Thymus (tissue), 11 donors: ENCODE results near the gene CD83. TPM values are rescaled to one million over a fixed set of nuclear protein-coding genes. Genes with fewer than 3 reads are reported as not detected.

Source experiments
- DNase-seq, 9 donors: peaks; one replicate each; pipeline ENCODE4 v3.0.0-alpha.2; 2013; ENCODE audit warnings: low spot score in 9 of 9, low read depth in 6 of 9, missing footprints in 1 of 9
- H3K27ac ChIP-seq, 2 donors: one replicate each; pipeline ENCODE4 v1.5.1; 2013; ENCODE audit warnings: control low read depth in 1 of 2, low read depth in 1 of 2, low read length in 1 of 2, mild to moderate bottlenecking in 1 of 2, moderate library complexity in 1 of 2
- H3K27me3 ChIP-seq, 2 donors: one replicate each; pipeline ENCODE4 v1.5.1; 2013; ENCODE audit warnings: low read length in 1 of 2; ENCODE audit not compliant: control insufficient read depth in 2 of 2, insufficient read depth in 1 of 2
- H3K36me3 ChIP-seq, 2 donors: one replicate each; pipeline ENCODE4 v1.5.1; 2013; ENCODE audit warnings: low read length in 1 of 2, mild to moderate bottlenecking in 1 of 2, moderate library complexity in 1 of 2; ENCODE audit not compliant: control insufficient read depth in 2 of 2, insufficient read depth in 2 of 2
- H3K4me1 ChIP-seq, 2 donors: one replicate each; pipeline ENCODE4 v1.5.1; 2013; ENCODE audit warnings: low read length in 2 of 2; ENCODE audit not compliant: control insufficient read depth in 2 of 2, insufficient read depth in 2 of 2
- H3K4me3 ChIP-seq, 2 donors: one replicate each; pipeline ENCODE4 v1.5.1; 2013; ENCODE audit warnings: low read length in 2 of 2, control low read depth in 1 of 2, mild to moderate bottlenecking in 1 of 2
- H3K9me3 ChIP-seq, 2 donors: one replicate each; pipeline ENCODE4 v1.5.1; 2013; ENCODE audit warnings: low read length in 1 of 2, mild to moderate bottlenecking in 1 of 2; ENCODE audit not compliant: control insufficient read depth in 2 of 2, insufficient read depth in 1 of 2
- WGBS: extraction: QIAGEN DNeasy Blood & Tissue Kit; methylation state at CpG from one replicate; pipeline ENCODE4 v1.1.7; 2013; 5-methylcytosine and 5-hydroxymethylcytosine counted together
- polyA plus RNA-seq: library from polyadenylated mRNA; stranded (reverse); fragments of 200-250 nt; gene quantifications from one replicate; pipeline ENCODE4 v1.2.3, GENCODE V29; 2013
- total RNA-seq: library from RNA; stranded (reverse); fragments of 120-200 nt; gene quantifications from one replicate; pipeline ENCODE4 v1.2.4, GENCODE V29; 2013
- donor health status: healthy.

The CD83 gene
- total and polyA plus RNA-seq, 2 donors: 21.6 to 50.9 TPM

- Histone ChIP-seq H3K4me3 (no peak overlapping the region), H3K27ac (no peak overlapping the region), H3K4me1 (peaks cover 12 to 23% of the 10 kb centered on the region in 2 donors), H3K9me3 (no peaks in the 10 kb centered on the region), H3K36me3 (peaks cover 0 to 3% of the 10 kb centered on the region in 2 donors), H3K27me3 (no peaks in the 10 kb centered on the region)
- no peak for DNase-seq
- 94% methylated on average over 5 of the region's 5 CpGs for WGBS
These were observed 8.6 kb downstream of the CD83 start for GRCh38 chr6:14126191-14126590.

- Histone ChIP-seq H3K27ac (no peak overlapping the region), H3K36me3 (peaks cover 2 to 3% of the 10 kb centered on the region in 2 donors), H3K27me3 (no peaks in the 10 kb centered on the region), H3K9me3 (no peaks in the 10 kb centered on the region), H3K4me3 (no peak overlapping the region), H3K4me1 (peaks cover 12 to 23% of the 10 kb centered on the region in 2 donors)
- 84% methylated on average over 3 of the region's 3 CpGs for WGBS
- DNase-seq: no peak
These were observed 10.0 kb downstream of the CD83 start for GRCh38 chr6:14127611-14128010.

GRCh38 chr6:14128012-14128411 is 10.4 kb downstream of the CD83 start:
- no peaks in the 10 kb centered on the region for H3K27me3 ChIP-seq
- DNase-seq: peak in 1 of 9 donors; percentile 39
- 21% methylated on average over 4 of the region's 4 CpGs for WGBS
- no peak overlapping the region for H3K27ac ChIP-seq
- H3K4me3 ChIP-seq: no peak overlapping the region
- peaks cover 12 to 23% of the 10 kb centered on the region in 2 donors for H3K4me1 ChIP-seq
- H3K36me3 ChIP-seq: peaks cover 3 to 6% of the 10 kb centered on the region in 2 donors
- H3K9me3 ChIP-seq: no peaks in the 10 kb centered on the region

- peaks cover 12 to 23% of the 10 kb centered on the region in 2 donors for H3K4me1 ChIP-seq
- WGBS: 95% methylated on average over 4 of the region's 4 CpGs
- H3K27ac ChIP-seq: no peak overlapping the region
These were observed 11.2 kb downstream of the CD83 start for GRCh38 chr6:14128746-14129145.

GRCh38 chr6:14129575-14129974 is 12.0 kb downstream of the CD83 start:
- 22% methylated on average over 7 of the region's 7 CpGs for WGBS
- DNase-seq: peak in 8 of 9 donors; percentile 50 to 85 (median 64)

More at GRCh38 chr6:14128746-14129145, 11.2 kb downstream of the CD83 start:
- H3K4me3 ChIP-seq: no peak overlapping the region
- H3K9me3 ChIP-seq: no peaks in the 10 kb centered on the region
- H3K27me3 ChIP-seq: no peaks in the 10 kb centered on the region
- peaks cover 3 to 8% of the 10 kb centered on the region in 2 donors for H3K36me3 ChIP-seq
- no peak for DNase-seq

GRCh38 chr6:14130435-14131075 is 13.0 kb downstream of the CD83 start:
- Histone ChIP-seq H3K9me3 (no peaks in the 10 kb centered on the region), H3K4me3 (no peak overlapping the region), H3K36me3 (peaks cover 0 to 26% of the 10 kb centered on the region in 2 donors), H3K27ac (no peak overlapping the region), H3K4me1 (peaks cover 9 to 23% of the 10 kb centered on the region in 2 donors), H3K27me3 (no peaks in the 10 kb centered on the region)
- DNase-seq: no peak
- 97% methylated on average over 15 of the region's 15 CpGs for WGBS

More at GRCh38 chr6:14129575-14129974, 12.0 kb downstream of the CD83 start:
- H3K4me3 ChIP-seq: no peak overlapping the region
- H3K27me3 ChIP-seq: no peaks in the 10 kb centered on the region
- peaks cover 9 to 23% of the 10 kb centered on the region in 2 donors for H3K4me1 ChIP-seq
- peaks cover 3 to 17% of the 10 kb centered on the region in 2 donors for H3K36me3 ChIP-seq
- no peak overlapping the region for H3K27ac ChIP-seq
- H3K9me3 ChIP-seq: no peaks in the 10 kb centered on the region

GRCh38 chr6:14131579-14131978 is 14.0 kb downstream of the CD83 start:
- H3K27ac ChIP-seq: no peak overlapping the region
- H3K9me3 ChIP-seq: no peaks in the 10 kb centered on the region
- no peaks in the 10 kb centered on the region for H3K27me3 ChIP-seq
- no peak for DNase-seq
- H3K36me3 ChIP-seq: peaks cover 0 to 31% of the 10 kb centered on the region in 2 donors
- peaks cover 11 to 23% of the 10 kb centered on the region in 2 donors for H3K4me1 ChIP-seq
- WGBS: 97% methylated on average over 7 of the region's 7 CpGs
- no peak overlapping the region for H3K4me3 ChIP-seq

GRCh38 chr6:14132244-14132920 is 14.8 kb downstream of the CD83 start:
- Histone ChIP-seq H3K9me3 (no peaks in the 10 kb centered on the region), H3K4me3 (no peak overlapping the region), H3K27me3 (no peaks in the 10 kb centered on the region), H3K27ac (no peak overlapping the region), H3K36me3 (peaks cover 0 to 31% of the 10 kb centered on the region in 2 donors), H3K4me1 (peaks cover 11 to 23% of the 10 kb centered on the region in 2 donors)
- no peak for DNase-seq
- 99% methylated on average over 10 of the region's 10 CpGs for WGBS

GRCh38 chr6:14132921-14133275 is 15.3 kb downstream of the CD83 start:
- H3K27ac ChIP-seq: no peak overlapping the region
- H3K36me3 ChIP-seq: peaks cover 0 to 31% of the 10 kb centered on the region in 2 donors
- no peak overlapping the region for H3K4me3 ChIP-seq
- H3K27me3 ChIP-seq: no peaks in the 10 kb centered on the region
- no peaks in the 10 kb centered on the region for H3K9me3 ChIP-seq
- peaks cover 11 to 23% of the 10 kb centered on the region in 2 donors for H3K4me1 ChIP-seq
- no peak for DNase-seq
- 99% methylated on average over 4 of the region's 4 CpGs for WGBS
